ENCODE data around the gene KCNIP4.

Gene KCNIP4

DNA sequence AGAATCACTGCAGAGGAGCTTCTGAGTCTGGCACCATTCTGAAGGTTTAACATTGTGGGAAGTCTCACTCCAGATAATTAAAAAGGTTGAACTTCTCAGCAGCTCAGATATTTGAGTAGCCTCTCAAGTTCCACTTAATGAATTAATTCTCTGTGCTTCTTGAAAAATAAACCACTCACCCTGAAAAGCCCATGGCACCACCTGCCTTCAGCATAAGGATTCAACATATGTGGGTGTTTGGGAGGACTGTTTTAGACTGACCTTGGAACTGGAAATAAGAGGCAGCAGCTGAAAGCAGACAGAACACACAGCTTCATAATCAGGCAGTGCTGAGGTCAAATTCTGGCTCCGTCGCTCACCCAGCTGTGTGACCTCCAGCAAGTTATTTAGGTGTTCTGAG lies 100.6 kb downstream of the KCNIP4 start:
- no peak for DNase-seq

- DNase-seq = no peak
These were observed 102.9 kb downstream of the KCNIP4 start for GRCh38 chr4:21845663-21846062.

GRCh38 chr4:21835712-21836111 lies 112.9 kb downstream of the KCNIP4 start:
- no peak for DNase-seq

- DNase-seq = no peak
These were observed 118.3 kb downstream of the KCNIP4 start for GRCh38 chr4:21830272-21830671.

DNA sequence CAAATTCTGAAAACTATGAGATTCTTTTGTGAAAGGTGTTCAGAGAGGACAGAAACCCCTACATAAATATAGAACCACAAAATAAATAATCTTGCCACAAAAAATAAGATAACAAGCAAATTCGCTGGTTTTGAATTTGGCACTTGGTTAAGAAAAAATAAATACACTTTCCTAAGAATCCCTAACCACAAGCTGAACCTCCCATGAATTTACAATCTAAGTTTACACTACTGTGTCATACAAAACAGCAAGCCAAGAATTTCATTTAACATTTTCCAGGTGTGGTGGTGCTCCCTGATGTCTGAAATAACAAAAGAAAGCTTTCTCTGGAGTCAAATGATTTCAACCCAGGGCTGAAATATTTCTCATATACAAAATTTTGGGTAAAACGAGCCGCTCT lies 121.0 kb downstream of the KCNIP4 start:
- no peak for DNase-seq

DNA sequence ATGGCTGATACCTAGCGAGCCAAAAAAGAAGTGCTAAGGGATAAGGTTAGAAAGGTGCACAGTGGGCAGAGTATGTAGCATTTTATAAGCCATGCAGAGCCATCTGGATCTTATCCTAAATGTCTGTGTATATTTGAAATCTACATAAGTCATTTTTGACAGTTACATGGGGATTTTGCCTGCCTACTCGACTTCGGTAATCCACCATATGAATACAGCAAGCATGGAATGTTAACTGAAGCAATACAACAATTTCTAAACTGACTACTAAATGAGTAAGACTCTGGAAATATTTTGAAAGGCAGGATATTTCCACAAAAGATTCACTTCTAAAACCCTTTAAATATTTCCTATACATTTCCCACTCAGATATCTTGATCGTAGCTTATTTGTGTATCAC lies 122.5 kb downstream of the KCNIP4 start:
- DNase-seq = no peak

DNA sequence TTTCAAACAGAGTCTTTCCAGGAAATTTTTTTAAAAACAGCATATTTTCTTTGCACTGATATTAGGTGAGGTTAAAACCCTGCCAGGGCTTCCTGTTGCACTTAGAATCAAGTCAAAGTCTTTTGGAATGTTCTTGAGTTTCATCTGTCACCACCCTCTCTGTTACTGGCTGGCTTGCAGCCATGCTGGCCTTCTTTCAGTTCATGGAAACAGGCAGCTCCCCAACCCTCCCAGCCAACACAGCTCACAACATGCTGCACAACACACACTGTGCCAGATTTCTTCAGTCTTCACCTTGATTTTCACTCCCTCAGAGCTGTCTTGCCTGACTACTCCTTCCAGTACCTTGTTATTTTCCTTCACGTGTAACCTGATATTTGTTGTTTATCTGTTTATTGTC lies 129.5 kb downstream of the KCNIP4 start:
- peak in 5 of 51 donors; percentile 1 to 10 (median 2) for DNase-seq

DNA sequence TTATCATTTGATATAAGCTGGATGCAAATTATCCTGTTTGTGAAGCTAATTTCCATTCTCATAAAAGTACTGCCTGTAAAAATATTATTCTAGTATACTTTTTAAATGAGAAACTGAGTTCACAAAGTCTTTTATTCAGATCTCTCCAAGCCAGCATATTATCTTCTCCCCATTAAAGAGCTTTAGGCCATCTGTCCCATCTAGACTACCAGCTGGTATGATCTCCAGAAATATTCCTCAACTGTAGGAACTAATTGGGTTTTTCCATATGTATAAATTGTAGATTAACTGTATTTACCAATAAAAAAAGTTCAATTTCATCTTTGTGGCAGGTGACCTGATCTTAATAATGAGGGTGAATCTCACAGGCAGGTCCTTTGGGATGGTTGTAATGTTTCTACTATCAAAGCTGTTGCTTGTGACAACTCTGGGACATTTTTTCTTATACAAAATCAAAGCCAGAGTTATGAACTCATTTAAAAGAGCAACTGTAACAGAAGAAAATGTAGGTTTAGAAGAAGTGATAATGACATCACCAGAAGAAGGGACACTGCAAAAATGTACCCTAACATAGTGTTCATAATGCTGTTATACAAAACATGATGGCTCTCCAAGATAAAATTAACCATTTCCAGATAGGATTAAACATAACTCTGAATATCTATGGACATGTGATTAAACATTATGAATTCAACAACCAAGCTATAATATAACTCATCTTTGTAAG lies 132.8 kb downstream of the KCNIP4 start:
- DNase-seq = no peak

DNA sequence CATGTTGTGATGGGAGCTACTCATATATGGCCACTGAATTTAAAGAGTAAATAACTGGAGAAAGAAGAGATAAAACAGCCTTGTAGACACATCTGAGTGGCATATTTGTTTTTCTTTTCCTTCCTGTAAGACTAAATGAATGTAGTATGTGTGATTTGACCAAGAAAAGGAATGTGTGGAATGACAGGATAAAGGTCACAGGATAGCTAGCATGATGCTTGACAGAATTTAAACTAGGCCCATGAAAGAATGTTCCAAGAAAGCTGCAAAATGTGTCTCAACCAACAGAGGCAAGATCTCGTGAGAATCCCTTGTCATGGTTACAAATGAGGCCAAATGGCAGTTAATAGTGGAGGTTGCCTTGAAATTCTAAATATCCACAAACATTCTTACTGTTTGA lies 137.0 kb downstream of the KCNIP4 start:
- DNase-seq = no peak

GRCh38 chr4:21806991-21807390 lies 141.6 kb downstream of the KCNIP4 start:
- no peak for DNase-seq

- DNase-seq = no peak
These were observed 146.2 kb downstream of the KCNIP4 start for GRCh38 chr4:21802406-21802805.

DNA sequence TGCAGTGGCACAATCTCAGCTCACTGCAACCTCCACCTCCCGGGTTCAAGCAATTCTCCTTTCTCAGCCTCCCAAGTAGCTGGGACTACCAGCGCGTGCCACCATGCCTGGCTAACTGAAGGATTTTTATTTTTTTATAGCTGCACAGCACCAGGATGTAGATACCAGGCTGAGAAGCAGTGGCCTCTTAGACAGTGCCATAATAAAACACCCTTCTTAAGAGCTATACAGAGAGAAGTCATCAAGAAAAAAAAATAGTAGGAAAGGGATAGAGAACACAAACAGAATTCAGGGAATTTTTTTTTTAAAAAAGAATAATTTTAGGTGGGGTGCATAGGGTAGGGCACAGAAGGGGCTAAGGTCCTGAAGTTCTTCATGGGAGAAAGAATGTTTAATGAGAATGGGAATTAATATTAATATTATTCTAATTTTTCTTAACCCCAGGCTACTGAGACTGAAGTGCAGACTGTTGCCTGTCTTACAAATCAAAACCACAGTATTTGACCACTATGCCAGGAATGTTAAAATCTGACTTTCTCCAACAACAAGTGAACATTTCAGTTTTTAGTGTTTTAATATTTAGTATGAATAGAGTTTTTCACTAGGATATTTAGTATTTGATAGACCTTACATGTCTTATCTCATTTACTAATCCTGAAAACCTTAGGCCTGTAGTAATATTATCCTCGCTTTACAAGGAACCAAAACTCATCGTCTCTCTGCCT lies 146.7 kb downstream of the KCNIP4 start:
- no peak for DNase-seq

- no peak for DNase-seq
These were observed 153.5 kb downstream of the KCNIP4 start for GRCh38 chr4:21795091-21795490.

- DNase-seq = no peak
These were observed 155.8 kb downstream of the KCNIP4 start for GRCh38 chr4:21792736-21793135.

DNA sequence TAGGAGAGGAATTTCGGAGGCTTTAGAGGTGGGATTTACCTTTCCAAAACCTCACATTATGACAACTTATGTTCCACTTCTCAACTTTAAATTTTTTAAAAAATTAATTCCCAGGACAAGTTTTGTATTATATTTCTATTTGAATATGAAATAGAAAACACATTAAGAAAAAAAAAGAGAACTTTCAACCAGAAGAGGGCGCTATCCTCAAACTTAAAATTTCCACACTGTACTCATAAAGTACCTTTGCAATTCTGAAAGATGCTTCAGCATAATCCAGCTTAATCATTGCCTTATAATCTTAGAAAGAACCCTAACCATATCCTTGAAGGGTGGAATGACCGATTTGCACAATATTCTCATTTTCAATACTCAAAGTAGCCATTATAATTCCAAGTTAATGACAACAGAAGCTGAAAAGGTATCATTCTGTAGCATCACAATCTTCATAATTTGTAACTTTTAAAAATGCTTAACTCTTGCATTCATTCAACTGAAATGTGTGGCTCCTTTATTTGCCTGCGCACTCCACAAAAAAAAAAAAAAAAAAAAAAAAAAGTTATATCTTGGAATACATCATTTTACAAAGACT lies 158.0 kb downstream of the KCNIP4 start:
- DNase-seq = peak in 1 of 51 donors; percentile 35

- DNase-seq = no peak
These were observed 168.4 kb downstream of the KCNIP4 start for GRCh38 chr4:21780148-21780547.

- DNase-seq = no peak
These were observed 169.9 kb downstream of the KCNIP4 start for GRCh38 chr4:21778702-21779101.

DNA sequence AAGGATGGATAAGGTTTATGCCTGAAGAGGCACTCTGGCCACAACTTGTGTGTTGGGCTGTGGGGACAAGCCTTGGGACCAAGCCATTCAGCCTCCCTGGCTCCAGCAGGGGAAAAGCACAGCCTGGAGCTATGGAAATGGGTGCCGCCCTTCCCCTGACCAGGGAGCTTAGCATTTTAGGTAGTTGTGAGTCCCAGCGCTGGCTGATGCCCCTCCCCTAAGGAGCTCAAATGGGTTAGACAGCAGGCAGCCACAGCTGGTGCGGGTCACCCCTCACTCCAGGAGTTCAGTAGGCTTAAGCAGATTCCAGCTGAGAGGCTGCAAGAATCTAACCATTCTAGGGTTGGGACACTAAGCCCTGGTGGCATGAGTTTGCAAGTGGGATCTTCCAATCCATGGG lies 172.9 kb downstream of the KCNIP4 start:
- no peak for DNase-seq

- no peak for DNase-seq
These were observed 179.0 kb downstream of the KCNIP4 start for GRCh38 chr4:21769404-21770147.

GRCh38 chr4:21768349-21769310 lies 179.9 kb downstream of the KCNIP4 start:
- peak in 4 of 51 donors; percentile 4 to 64 (median 31) for DNase-seq

Data from hypothalamus (tissue), 51 donors.